GM13976 (cell line): ENCODE data around the gene SEC23A.
"Not testable (repeated sequence)": the region's sequence is repeated elsewhere in the genome, so short reads cannot be mapped to it uniquely, and the experiment has no call there.

Source experiments
- DNase-seq: peaks from one replicate; pipeline ENCODE4 v3.0.0; 2012; ENCODE audit warnings: low spot score
- CTCF ChIP-seq: IDR thresholded peaks from 2 replicates; pipeline ENCODE4 v1.5.1; 2012; ENCODE audit warnings: borderline replicate concordance, mild to moderate bottlenecking; ENCODE audit not compliant: insufficient read depth; ENCODE audit errors: extremely low read depth, missing control alignments, control extremely low read depth
- in situ Hi-C: fragments of 300-500 bp; cut with MboI; formaldehyde crosslinking; loops from one replicate; pipeline ENCODE4 v1.12.0; 2022; ENCODE audit warnings: low sequenced_read_pairs, mixed read lengths, inconsistent platforms; ENCODE audit not compliant: unreplicated experiment

SEC23A gene

DNA sequence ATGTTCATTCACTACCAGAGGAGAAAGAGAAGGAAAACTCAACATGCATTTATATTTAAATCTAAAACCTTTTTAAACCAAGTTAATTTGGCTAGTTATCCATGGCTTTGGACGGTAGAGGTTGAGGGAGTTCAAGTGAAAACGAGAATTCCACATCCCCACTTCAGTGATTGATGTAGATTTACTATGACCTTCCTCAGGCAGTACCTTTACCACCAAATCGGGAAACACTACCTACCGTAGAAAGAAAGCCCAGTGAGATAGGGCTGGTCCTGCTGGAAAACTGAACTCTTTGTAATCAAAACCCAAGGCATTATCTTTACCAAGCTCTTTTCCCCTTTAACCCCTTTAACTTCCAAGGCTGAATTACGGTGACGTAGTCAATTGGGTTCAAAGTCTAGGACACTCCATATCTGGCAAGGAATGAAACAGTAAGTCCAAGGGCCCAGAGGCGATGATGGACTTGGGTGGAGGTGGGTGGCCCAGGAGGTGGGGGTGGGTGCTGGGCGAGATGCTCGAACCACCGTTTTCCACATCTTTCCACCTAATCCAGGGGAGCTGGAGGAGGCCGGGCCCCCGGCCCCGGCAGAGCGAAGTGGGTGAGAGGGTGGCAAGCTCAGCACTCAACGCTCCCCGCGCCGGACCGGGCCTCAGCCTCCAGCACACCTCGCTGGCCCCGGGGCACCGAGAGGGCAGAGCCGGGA, 618 bp downstream of the SEC23A start:
- in situ Hi-C loops, result no loop called here
- TF ChIP-seq CTCF, result no peak
- DNase-seq, result peak; percentile 24

DNA sequence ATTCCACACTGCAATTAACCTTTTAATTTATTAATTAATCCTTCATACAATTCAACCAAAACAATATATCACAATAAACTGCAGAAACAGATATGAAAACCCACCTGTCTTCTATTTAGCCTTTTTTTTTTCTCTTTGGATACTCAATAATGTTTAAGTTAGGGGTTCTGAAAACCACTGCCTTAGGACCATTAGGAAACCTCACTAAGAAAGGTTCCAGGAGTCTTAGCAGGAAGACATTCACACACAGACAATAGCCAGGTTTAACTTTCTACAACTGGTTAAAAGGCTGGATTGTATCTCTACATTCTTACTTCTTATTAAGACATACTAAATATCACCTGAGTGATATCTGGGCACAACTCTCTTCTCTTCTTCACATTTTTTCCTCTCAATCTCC, 3.3 kb downstream of the SEC23A start:
- in situ Hi-C loops, result no loop called here
- DNase-seq, result no peak
- TF ChIP-seq CTCF, result no peak

DNA sequence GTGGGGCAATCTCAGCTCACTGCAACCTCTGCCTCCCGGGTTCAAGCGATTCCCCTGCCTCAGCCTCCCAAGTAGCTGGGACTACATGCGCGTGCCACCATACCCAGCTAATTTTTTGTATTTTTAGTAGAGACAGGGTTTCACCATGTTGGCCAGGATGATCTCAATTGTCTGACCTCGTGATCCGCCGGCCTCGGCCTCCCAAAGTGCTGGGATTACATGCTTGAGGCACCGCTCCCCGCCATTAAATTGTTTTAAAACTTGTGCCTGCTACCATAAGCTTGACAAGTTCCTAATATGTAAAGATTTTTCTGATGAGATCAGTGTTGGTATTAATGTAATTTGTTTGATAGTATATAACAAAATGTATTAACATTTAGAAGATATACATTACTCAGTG, 3.8 kb downstream of the SEC23A start:
- DNase-seq, in situ Hi-C loops: not testable (repeated sequence)

DNA sequence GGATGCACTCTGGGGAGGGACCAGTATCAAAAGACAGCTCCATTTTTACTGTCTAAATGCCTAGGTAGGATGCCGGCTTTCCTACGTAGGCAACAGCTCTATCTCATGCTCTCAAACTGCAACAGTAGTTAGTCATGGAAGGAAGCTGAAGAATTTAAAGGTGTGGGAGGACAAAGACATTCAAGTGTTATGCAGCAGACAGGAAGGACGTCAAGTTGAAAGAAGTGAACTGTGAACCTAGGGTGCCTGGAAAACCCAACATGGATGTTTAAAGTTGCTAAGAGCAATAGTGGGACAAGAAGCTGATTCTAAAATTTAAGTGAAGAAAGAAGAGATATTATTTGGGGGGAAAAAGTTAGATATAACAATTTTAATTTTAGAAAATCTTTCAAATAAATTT, 5.9 kb downstream of the SEC23A start:
- DNase-seq, result peak; percentile 23
- in situ Hi-C loops, result no loop called here
- no peak for TF ChIP-seq CTCF

DNA sequence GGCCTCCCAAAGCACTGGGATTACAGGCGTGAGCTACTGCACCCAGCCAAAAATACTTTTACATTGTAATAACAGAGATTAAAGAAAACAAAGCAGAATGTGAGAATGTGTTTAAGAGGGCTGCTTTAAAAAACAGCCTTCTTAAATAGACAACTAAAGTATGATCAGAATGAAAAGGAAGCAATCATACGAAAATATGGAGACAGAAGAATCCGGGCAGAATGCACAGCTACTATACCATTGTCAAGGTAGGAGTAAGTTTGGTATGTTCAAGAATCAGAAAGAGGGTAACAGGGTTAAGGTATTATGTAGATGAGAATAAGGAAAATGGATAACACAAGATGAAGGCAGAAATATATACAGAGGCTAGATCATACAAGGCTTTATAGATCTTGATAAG, 8.5 kb downstream of the SEC23A start:
- in situ Hi-C loops, result no loop called here
- DNase-seq, result no peak
- no peak for TF ChIP-seq CTCF

- in situ Hi-C loops, result no loop called here
- TF ChIP-seq CTCF, result no peak
- DNase-seq, result peak; percentile 30
Observed at GRCh38 chr14:39091716-39092115, 11.3 kb downstream of the SEC23A start.

DNA sequence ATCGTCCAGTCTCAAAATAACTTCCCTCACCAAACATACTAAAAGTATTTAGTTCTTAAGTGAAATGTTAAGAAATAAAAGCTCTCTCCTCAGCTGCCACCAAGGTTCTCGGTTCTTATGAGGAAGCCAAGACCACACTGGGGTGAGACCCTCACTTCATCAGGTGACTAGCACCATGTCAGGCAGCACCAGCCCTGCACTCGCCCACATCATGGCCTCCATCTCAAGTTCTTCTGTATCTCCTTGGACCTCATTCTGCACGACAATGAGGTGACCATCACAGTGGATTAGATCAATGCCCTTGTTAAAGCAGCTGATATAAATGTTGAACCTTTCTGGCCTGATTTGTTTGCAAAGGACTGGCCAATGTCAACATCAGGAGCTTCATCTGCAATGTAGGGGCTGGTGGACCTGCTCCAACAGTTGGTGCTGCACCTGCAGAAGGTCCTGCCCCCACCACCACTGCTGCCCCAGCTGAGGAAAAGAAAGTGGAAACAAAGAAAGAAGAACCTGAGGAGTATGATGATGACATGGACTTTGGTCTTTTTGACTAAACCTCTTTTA, 12.4 kb downstream of the SEC23A start:
- no peak for TF ChIP-seq CTCF
- DNase-seq, result no peak
- in situ Hi-C loops, result no loop called here
